Astrocyte (in vitro differentiated cells and primary cell): ENCODE results near the gene TTC31.

Experiments
- EZH2 ChIP-seq: IDR thresholded peaks from 2 replicates; pipeline ENCODE4 v1.6.1; 2012; ENCODE audit warnings: mild to moderate bottlenecking, low read length, inconsistent platforms; ENCODE audit not compliant: insufficient read depth
- TF ChIP-seq, protein P1 (sequence below): IDR thresholded peaks from 2 replicates; pipeline ENCODE4 v1.5.1; 2011; ENCODE audit warnings: low read depth, mild to moderate bottlenecking, inconsistent platforms, low read length, moderate library complexity; ENCODE audit not compliant: insufficient read depth

- TF ChIP-seq, protein P1, sequence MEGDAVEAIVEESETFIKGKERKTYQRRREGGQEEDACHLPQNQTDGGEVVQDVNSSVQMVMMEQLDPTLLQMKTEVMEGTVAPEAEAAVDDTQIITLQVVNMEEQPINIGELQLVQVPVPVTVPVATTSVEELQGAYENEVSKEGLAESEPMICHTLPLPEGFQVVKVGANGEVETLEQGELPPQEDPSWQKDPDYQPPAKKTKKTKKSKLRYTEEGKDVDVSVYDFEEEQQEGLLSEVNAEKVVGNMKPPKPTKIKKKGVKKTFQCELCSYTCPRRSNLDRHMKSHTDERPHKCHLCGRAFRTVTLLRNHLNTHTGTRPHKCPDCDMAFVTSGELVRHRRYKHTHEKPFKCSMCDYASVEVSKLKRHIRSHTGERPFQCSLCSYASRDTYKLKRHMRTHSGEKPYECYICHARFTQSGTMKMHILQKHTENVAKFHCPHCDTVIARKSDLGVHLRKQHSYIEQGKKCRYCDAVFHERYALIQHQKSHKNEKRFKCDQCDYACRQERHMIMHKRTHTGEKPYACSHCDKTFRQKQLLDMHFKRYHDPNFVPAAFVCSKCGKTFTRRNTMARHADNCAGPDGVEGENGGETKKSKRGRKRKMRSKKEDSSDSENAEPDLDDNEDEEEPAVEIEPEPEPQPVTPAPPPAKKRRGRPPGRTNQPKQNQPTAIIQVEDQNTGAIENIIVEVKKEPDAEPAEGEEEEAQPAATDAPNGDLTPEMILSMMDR: no peak
- no peak for TF ChIP-seq EZH2
Observed at GRCh38 chr2:74462786-74463105, 20.1 kb upstream of the TTC31 start.
